OCI-M1 (cell line): ENCODE data around the gene TOE1.
"Not testable (repeated sequence)": the region's sequence is repeated elsewhere in the genome, so short reads cannot be mapped to it uniquely, and the experiment has no call there.

ENCODE experiments used
- DNase-seq: peaks from one replicate; lab custom pipeline; 2025; lab: John Stamatoyannopoulos, UW

The TOE1 gene

GRCh38 chr1:45355683-45356082 is 15.7 kb downstream of the TOE1 start:
- DNase-seq, result no peak

GRCh38 chr1:45356186-45356585 is 16.2 kb downstream of the TOE1 start:
- DNase-seq, result no peak

DNA sequence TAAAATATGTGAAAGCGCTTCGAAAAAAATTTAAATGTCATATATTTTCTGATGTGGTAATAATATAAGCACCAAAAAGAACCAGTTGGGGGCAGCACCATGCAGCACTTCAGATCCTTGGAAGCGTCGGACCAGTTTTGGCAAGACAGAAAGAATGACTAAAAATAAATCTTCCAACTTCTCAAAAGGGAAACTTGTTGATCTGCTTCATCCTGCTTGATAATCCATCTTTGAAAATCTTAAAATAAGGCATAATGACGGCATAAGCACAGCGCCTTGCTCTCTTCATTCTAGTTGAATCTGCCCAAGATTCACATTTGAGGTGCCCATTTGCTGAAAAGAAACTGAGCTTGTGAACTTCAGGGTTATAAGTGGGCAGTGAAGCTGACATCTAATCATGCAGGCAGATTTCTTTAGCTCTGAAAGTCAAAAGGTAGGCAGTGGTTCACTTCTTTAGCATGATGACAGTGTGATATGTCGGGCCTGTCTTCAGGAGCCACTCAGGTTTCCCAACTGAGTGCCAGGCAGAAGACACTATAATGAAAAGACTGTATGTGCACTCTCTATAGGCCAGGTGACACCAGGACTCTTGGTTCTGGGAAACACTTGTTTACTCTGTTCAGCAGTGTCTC is 20.0 kb downstream of the TOE1 start:
- DNase-seq, result peak; percentile 82

DNA sequence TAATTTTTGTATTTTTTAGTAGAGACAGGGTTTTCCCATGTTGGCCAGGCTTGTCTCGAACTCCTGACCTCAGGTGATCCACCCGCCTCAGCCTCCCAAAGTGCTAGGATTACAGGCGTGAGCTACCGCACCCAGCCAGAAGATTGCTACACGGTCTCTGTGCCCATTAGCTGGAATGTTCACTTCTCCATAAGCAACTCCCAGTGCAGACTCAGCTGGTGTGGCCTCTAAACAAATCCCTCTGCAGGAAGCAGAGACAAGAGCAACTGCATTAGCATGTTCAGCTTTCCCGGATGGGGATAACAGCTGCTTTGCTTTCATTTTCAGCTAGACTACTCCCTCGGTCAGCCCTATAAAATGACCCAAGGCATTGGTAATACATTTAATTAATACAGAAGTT is 21.0 kb downstream of the TOE1 start:
- peak; percentile 28 for DNase-seq

GRCh38 chr1:45364294-45364693 is 24.3 kb downstream of the TOE1 start:
- no peak for DNase-seq

GRCh38 chr1:45365051-45365450 is 25.1 kb downstream of the TOE1 start:
- no peak for DNase-seq

DNA sequence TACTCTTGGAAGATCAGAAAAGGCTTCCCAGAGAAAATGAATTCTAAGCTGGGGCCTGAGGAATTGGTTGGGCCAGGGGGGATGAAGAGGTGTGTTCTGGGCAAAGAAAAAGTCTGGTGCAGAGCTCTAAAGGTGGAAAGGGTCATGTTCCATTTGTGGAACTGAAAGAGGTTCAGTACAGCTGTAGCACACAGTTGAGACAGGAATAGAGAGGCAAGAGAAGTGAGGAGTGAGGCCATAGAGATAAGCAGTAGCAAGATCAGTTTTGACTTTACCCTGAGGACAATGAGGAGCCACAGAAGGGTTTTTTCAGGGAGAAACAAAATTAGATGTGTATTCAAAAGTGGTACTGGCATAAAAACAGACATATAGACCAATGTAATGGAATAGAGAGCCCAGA is 30.6 kb downstream of the TOE1 start:
- no peak for DNase-seq

DNA sequence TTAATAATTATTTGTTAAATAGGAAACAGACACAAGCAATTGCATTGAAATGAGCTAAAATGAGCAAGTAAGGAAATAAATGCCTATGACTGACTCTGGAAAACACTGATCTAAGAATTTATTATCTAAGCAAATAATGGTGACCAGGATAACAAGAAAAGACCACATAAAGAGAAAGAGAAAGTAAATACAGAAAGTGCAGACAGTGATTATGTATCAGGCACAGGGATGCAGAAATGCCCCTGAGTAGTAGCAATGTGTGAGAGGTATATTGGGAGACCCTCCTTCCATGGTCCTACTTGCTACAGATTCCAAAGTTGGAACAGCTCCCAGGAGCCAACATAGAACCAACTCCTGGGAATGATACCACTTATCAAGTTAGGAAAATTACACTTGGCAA is 33.6 kb downstream of the TOE1 start:
- peak; percentile 29 for DNase-seq

DNA sequence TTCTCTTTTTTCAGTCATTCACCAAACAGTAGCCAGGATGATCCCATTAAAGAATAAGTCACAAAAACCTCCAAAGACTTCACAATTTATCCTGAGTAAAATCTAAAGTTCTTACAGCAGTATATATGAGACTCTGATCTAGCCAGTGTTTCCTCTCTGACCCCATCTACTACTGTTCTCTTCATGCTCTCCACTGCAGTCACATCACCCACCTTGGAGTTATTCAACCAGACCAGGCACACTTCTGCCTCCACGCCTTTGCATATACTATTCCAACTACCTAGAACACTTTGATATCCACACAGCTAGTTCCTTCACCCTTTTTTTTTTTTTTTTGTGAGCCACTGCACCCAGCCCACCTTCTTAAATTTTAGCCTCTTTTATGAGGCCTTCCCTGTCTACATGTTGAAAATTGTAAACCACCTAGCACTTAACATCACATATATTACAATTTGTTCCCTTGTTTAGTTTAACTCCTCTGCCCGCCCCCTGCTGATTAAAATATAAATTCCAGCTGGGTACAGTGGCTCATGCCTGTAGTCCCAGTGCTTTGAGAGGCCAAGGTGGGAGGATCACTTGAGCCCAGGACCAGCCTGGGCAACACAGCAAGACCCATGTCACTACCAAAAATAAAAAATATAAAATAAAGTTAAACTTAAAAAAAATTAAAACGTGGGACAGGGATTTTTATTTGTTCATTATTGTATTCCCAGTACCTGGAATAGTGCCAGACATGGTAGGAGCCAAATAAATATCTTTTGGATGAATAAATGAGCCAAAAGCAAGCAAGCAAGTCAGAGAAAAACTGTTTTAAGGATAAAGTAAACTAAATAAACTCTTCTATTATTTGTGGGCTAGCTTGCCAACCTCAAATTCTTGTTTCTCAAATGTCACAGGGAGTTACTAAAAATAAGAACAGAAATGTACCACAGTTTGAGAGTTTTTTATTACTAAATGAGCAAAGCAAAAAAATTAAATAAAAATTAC is 35.4 kb downstream of the TOE1 start:
- DNase-seq, result peak; percentile 17

DNA sequence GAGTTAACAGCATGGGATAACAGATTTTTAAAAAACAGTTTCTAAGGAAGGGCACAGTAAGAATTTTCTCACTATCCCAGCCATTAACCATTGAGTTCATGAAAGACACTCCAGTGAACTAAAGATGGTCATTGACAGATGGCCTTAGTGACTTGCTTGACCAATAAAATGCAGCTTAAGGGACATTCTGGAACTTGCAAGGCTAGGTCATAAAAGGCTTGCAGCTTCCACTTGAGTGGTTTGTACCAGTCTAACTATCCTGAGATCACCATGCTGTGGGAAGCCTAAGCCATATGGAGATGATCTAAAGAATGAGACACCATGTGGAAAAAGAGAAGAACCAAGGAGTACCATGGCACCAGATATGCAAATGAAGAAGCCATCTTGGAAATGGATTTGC is 38.2 kb downstream of the TOE1 start:
- no peak for DNase-seq

- DNase-seq, result no peak
Measured at GRCh38 chr1:45379524-45379923, 39.6 kb downstream of the TOE1 start.

DNA sequence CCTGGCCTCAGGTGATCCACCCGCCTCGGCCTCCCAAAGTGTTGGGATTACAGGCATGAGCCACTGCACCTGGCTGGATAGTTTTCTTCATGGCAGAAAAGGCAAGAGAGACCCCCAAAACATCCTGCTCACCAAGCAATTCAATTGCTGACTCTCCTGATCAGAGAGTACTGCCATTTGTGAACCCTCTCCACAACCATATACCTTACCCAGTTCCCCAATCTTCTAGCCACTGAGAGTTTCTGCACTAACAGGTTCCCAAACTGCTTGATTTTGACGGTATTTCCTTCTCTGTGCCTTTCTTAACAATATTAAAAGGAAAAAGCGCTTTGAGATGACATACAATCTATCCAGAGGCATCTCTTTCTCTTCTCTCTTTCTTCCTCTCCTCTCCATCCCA is 40.2 kb downstream of the TOE1 start:
- no peak for DNase-seq

GRCh38 chr1:45380730-45381129 is 40.8 kb downstream of the TOE1 start:
- no peak for DNase-seq

DNA sequence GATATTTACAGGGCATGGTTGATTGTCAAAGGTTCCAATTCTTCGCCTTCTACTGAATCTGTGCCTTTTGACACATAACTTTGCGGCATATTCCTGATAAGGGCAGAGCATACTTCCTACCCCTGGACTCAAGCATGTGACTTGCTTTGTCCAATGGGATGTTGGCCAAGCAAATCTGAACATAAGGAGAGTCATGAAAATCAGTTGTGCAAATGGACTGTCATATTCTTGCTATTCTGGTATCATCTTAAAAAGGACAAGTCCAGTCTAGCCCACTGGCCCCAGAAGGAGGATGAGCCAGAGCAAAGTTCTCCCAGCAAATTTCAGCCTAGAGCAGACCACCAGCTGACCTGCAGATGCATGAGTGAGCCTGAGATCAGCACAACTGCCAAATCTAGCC is 41.3 kb downstream of the TOE1 start:
- DNase-seq, result no peak

DNA sequence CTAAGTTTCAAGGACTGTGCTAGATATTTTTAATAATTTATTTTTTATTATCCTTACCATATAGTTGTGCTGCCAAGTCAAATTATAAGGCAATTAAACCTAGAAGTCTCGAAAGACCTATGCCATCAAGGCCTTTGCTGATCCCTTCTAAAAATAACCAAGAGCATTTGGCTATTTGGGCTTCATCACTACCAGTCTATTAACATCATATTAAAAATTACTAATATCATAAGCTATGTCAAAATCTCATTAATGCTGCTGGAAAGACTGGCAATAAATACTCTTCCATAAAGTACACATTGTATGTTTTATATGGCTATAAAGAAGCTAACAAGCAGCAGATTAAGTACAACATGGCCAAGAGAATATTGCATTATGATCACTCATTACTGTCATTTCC is 43.2 kb downstream of the TOE1 start:
- no peak for DNase-seq

DNA sequence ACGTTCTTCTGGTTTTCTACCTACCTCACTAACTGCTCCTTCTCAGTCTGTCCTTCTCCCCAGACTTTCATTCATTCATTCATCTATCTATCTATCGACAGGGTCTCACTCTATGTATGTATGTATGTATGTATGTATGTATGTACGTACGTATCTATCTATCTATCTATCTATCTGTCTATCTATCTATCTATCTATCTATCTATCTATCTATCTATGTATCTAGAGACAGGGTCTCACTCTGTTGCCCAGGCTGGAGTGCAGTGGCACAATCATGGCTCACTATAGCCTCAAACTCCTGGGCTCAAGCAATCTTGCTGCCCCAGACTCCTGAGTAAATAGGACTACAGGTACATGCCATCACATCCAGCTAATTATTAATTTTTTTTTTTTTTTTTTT is 44.2 kb downstream of the TOE1 start:
- DNase-seq, result not testable (repeated sequence)

DNA sequence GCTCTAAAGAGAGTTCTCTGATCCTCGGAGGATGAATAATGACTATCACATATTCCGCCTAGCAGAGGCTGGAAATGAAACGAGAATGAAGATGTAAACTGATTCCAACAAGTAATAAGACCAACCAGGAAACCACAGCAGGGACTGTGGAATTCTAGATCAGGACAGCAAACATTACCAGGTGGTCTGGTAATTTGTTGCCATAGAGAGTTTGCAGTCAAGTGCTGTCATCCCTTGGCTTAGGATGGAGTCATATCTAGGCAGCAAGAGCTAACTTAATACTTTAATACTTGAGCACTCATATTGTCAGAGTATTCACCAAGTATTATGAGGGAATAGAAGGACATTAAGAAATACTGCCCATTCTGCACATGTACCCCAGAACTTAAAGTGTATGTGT is 45.3 kb downstream of the TOE1 start:
- no peak for DNase-seq

GRCh38 chr1:45386219-45386618 is 46.2 kb downstream of the TOE1 start:
- DNase-seq, result no peak
